B cell (primary cell): ENCODE data around the gene GEMIN7. TPM values are rescaled to one million over a fixed set of nuclear protein-coding genes. Genes with fewer than 3 reads are reported as not detected.

Experiments
- ATAC-seq: fragments of 200-7000 bp; cut with Tn5 transposase; one replicate; pipeline ENCODE4 v1.10.0; 2021; ENCODE audit warnings: low read depth, mild to moderate bottlenecking, moderate number of reproducible peaks, moderate library complexity
- CTCF ChIA-PET: fragments of 350-600 bp; sonication (Branson Sonifier 250); formaldehyde crosslinking; loops from one replicate; lab custom pipeline; 2021; ENCODE audit warnings: antibody characterized with exemption, inconsistent platforms; lab: Charles Lee
- POLR2A ChIA-PET: fragments of 350-600 bp; sonication (Branson Sonifier 250); formaldehyde crosslinking; loops from one replicate; lab custom pipeline; 2021; ENCODE audit warnings: antibody characterized with exemption; lab: Charles Lee
- DNase-seq: peaks from one replicate; pipeline ENCODE4 v3.0.0; 2013
- H2AFZ ChIP-seq: 2 replicates; pipeline ENCODE4 v1.6.1; 2012; ENCODE audit warnings: mild to moderate bottlenecking, low read depth, low read length; ENCODE audit not compliant: insufficient read depth, poor library complexity, severe bottlenecking
- H3K27ac ChIP-seq, 2 donors: 1 replicate in 1 of 2; 2 replicates in 1 of 2; pipeline ENCODE4 v1.5.1; 2012 to 2013; ENCODE audit warnings: low read length in 2 of 2, mild to moderate bottlenecking in 2 of 2, moderate library complexity in 1 of 2
- H3K27me3 ChIP-seq, 4 experiments: fragments of 200-600 bp in 1 of 4; sonication (generic) in 1 of 4; replicated peaks in 1 of 4; 1 replicate in 2 of 4; 2 replicates in 2 of 4; pipeline versions ENCODE4 v1.6.1 to v1.7.0; 2013 to 2016; ENCODE audit warnings: low read length in 3 of 4, mild to moderate bottlenecking in 2 of 4, mixed read lengths in 1 of 4, moderate library complexity in 1 of 4; ENCODE audit not compliant: insufficient read depth in 4 of 4, control insufficient read depth in 3 of 4; ENCODE audit errors: control extremely low read depth in 1 of 4
- H3K36me3 ChIP-seq, 2 experiments: replicated peaks in 1 of 2; 1 replicate in 1 of 2; 2 replicates in 1 of 2; pipeline versions ENCODE4 v1.6.1 to v1.7.1; 2013; ENCODE audit warnings: low read length in 1 of 2; ENCODE audit not compliant: insufficient read depth in 2 of 2, control insufficient read depth in 1 of 2; ENCODE audit errors: control extremely low read depth in 1 of 2, extremely low read depth in 1 of 2
- H3K4me1 ChIP-seq, 2 donors: fragments of 200-600 bp in 1 of 2; sonication (generic) in 1 of 2; 1 replicate in 1 of 2; 2 replicates in 1 of 2; pipeline versions ENCODE4 v1.5.1 to v1.6.1; 2013 to 2017; ENCODE audit warnings: low read length in 2 of 2; ENCODE audit not compliant: control insufficient read depth in 2 of 2, insufficient read depth in 2 of 2
- H3K4me2 ChIP-seq: replicated peaks from 2 replicates; pipeline ENCODE3; 2012; ENCODE audit warnings: mild to moderate bottlenecking, low read depth, low read length; ENCODE audit not compliant: poor library complexity, severe bottlenecking
- H3K4me3 ChIP-seq, 5 experiments: fragments of 200-600 bp in 1 of 5; sonication (generic) in 1 of 5; 1 replicate in 3 of 5; 2 replicates in 2 of 5; pipeline versions ENCODE4 v1.5.1 to v1.7.0; 2011 to 2016; ENCODE audit warnings: low read length in 4 of 5, mild to moderate bottlenecking in 4 of 5, low read depth in 2 of 5, control low read depth in 1 of 5, moderate library complexity in 1 of 5; ENCODE audit not compliant: insufficient read depth in 1 of 5; ENCODE audit errors: control extremely low read depth in 1 of 5, extremely low read depth in 1 of 5
- H3K79me2 ChIP-seq: fragments of 200-600 bp; sonication (generic); one replicate; pipeline ENCODE4 v1.6.0; 2016; ENCODE audit warnings: low read length; ENCODE audit not compliant: control insufficient read depth, insufficient read depth
- H3K9ac ChIP-seq: fragments of 200-600 bp; sonication (generic); 2 replicates; pipeline ENCODE4 v1.6.1; 2017; ENCODE audit warnings: mild to moderate bottlenecking, low read length, moderate library complexity
- H3K9me3 ChIP-seq, 3 donors: one replicate each; pipeline versions ENCODE4 v1.6.1 to v1.7.1; 2013; ENCODE audit warnings: low read length in 2 of 3; ENCODE audit not compliant: control insufficient read depth in 2 of 3, insufficient read depth in 1 of 3; ENCODE audit errors: control extremely low read depth in 1 of 3
- H4K20me1 ChIP-seq: 2 replicates; pipeline ENCODE4 v1.6.0; 2012; ENCODE audit warnings: mild to moderate bottlenecking, low read length; ENCODE audit not compliant: insufficient read depth, control insufficient read depth, poor library complexity, severe bottlenecking
- H3K27ac Mint-ChIP-seq: one replicate; pipeline ENCODE4 v1.8.0; 2021; ENCODE audit warnings: mixed read lengths
- H3K27me3 Mint-ChIP-seq: one replicate; pipeline ENCODE4 v1.8.0; 2021; ENCODE audit warnings: mixed read lengths
- H3K4me1 Mint-ChIP-seq: one replicate; pipeline ENCODE4 v1.8.0; 2021; ENCODE audit warnings: mixed read lengths
- H3K4me3 Mint-ChIP-seq: one replicate; pipeline ENCODE4 v1.8.0; 2021; ENCODE audit warnings: mixed read lengths
- H3K9me3 Mint-ChIP-seq: one replicate; pipeline ENCODE4 v1.8.0; 2022; ENCODE audit warnings: mixed read lengths; ENCODE audit not compliant: insufficient read depth
- CTCF ChIP-seq: fragments of 200-600 bp; IDR thresholded peaks from one replicate; pipeline ENCODE4 v1.8.0; 2022; ENCODE audit warnings: antibody characterized with exemption, mild to moderate bottlenecking
- EZH2 ChIP-seq: IDR thresholded peaks from 2 replicates; pipeline ENCODE4 v1.6.1; 2012; ENCODE audit warnings: borderline replicate concordance, low read depth, mild to moderate bottlenecking, moderate library complexity, low read length; ENCODE audit not compliant: insufficient read depth, poor library complexity, severe bottlenecking
- WGBS: methylation state at CpG from one replicate; pipeline ENCODE4 v1.1.5; 2013; ENCODE audit warnings: missing lambda C conversion rate; ENCODE audit not compliant: insufficient coverage; 5-methylcytosine and 5-hydroxymethylcytosine counted together
- intact Hi-C: fragments of 100-400 bp; cut with micrococcal nuclease; formaldehyde crosslinking; loops from one replicate; pipeline ENCODE4 v1.10.0; 2022
- polyA plus RNA-seq: library from polyadenylated mRNA; depleted of rRNA; stranded (reverse); fragments of >200 nt; gene quantifications from 2 replicates; pipeline ENCODE4 v1.2.3, GENCODE V29; 2012
- total RNA-seq, 2 donors: library from RNA; stranded (reverse); fragments of 120-200 nt in 1 of 2; gene quantifications; 1 replicate in 1 of 2; 2 replicates in 1 of 2; pipeline versions ENCODE4 v1.2.3 to v1.2.4, GENCODE V29; 2013 to 2022

Gene GEMIN7
- total and polyA plus RNA-seq, 2 donors (not counting 1 experiment from before 2014, with no cell fraction given) = 43.0 to 89.4 TPM

GRCh38 chr19:45119582-45119981 is 40.5 kb downstream of the GEMIN7 start:
- H3K27ac Mint-ChIP-seq = peak overlapping the region; percentile 65
- Histone ChIP-seq H3K79me2 (peaks cover 95% of the 10 kb centered on the region), H4K20me1 (peaks cover 87% of the 10 kb centered on the region), H3K4me2 (no peak overlapping the region), H3K4me1 (peaks cover 34 to 67% of the 10 kb centered on the region in 2 donors), H3K27ac (peak overlapping the region in 1 of 2 donors; percentile 6), H2AFZ (no peak overlapping the region), H3K9ac (no peak overlapping the region), H3K4me3 (no peak overlapping the region), H3K9me3 (no peaks in the 10 kb centered on the region), H3K36me3 (no peaks in the 10 kb centered on the region), H3K27me3 (no peaks in the 10 kb centered on the region)
- CTCF ChIA-PET = interaction anchor here (0.7 to 1.4 kb wide), 3 partner anchors 12 to 27 kb away, joined by 3 to 6 read pairs (median 3); partner anchors contain the start of gene PPP1R37
- ATAC-seq (no peak), DNase-seq (no peak)
- intact Hi-C loops = no loop called here
- WGBS = 100% methylated on average over 2 of the region's 6 CpGs
- no peak for TF ChIP-seq EZH2
- no peak for TF ChIP-seq CTCF
- POLR2A ChIA-PET = interaction anchor here (1.2 to 1.6 kb wide), 2 partner anchors 16 to 27 kb away, joined by 4 to 7 read pairs; partner anchors contain the start of gene PPP1R37
- no peaks in the 10 kb centered on the region for H3K27me3 Mint-ChIP-seq
- H3K4me3 Mint-ChIP-seq = peak overlapping the region; percentile 13
- H3K9me3 Mint-ChIP-seq = no peaks in the 10 kb centered on the region
- H3K4me1 Mint-ChIP-seq = peaks cover 78% of the 10 kb centered on the region

GRCh38 chr19:45121827-45122345 is 42.8 kb downstream of the GEMIN7 start:
- WGBS = 51% methylated on average over 11 of the region's 11 CpGs
- Mint-ChIP-seq H3K9me3 (no peaks in the 10 kb centered on the region), H3K4me1 (peaks cover 79% of the 10 kb centered on the region), H3K27ac (no peak overlapping the region), H3K27me3 (no peaks in the 10 kb centered on the region), H3K4me3 (no peak overlapping the region)
- no peak for DNase-seq
- Histone ChIP-seq H3K9me3 (no peaks in the 10 kb centered on the region), H3K4me1 (peaks cover 44 to 64% of the 10 kb centered on the region in 2 donors), H3K4me3 (no peak overlapping the region), H2AFZ (no peak overlapping the region), H3K4me2 (peak overlapping the region; percentile 6), H3K9ac (no peak overlapping the region), H3K27ac (no peak overlapping the region), H3K27me3 (no peaks in the 10 kb centered on the region), H4K20me1 (peaks cover 86% of the 10 kb centered on the region), H3K79me2 (peaks cover 95% of the 10 kb centered on the region), H3K36me3 (no peaks in the 10 kb centered on the region)
- CTCF ChIA-PET = no interaction called here
- intact Hi-C loops = no loop called here
- ATAC-seq = no peak
- TF ChIP-seq CTCF = no peak
- TF ChIP-seq EZH2 = no peak
- POLR2A ChIA-PET = no interaction called here
